HG02852 (cell line): Measurements from ENCODE around the gene CMTM7.

Source experiments
- ATAC-seq: cut with Tn5 transposase; IDR thresholded peaks from one replicate; pipeline ENCODE4 v1.9.1; 2021; ENCODE audit warnings: mild to moderate bottlenecking, moderate library complexity; ENCODE audit not compliant: unreplicated experiment

The CMTM7 gene

DNA sequence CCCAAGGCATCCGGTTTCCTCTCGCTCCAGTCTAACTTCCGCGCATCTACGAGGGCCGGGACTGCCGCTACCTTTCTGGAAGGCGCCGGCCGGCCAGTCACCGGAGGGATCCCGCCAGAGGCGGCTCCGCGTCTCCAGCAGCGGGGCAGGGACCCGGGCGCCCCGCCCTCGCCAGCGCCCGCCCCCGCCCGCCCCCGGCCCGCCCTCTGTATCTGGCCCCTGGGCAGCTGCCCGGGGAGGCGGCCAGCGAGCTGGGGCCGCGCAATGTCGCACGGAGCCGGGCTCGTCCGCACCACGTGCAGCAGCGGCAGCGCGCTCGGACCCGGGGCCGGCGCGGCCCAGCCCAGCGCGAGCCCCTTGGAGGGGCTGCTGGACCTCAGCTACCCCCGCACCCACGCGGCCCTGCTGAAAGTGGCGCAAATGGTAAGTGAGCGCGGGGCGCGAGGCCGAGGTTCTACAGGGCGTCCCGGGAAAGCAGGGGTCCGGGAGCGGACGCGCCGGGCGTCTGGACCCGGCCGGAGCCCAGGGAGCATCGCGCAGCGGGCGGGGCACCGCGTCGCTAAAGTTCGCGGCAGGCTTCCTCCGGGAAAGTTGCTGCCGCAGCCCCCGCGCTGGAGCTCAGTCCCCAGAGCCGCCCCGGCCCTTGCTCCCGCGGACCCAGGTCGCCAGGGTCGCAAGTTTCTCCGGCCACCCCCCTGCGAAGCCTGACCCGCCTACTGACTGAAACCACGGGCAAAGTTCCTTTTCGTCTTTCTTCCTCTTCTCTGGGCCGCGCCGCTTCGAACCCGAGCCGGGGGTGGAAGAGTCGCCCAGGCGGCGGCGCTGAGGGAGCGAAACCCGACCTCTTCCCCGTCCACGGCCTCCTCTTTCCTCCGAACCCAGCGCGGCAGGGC, at the start of gene CMTM7:
TSS of gene CMTM7 (plus strand) at position 211 of the 893 bp plus-strand sequence. CDS start at position 265, 54 bp downstream.
- ATAC-seq = peak; percentile 55

DNA sequence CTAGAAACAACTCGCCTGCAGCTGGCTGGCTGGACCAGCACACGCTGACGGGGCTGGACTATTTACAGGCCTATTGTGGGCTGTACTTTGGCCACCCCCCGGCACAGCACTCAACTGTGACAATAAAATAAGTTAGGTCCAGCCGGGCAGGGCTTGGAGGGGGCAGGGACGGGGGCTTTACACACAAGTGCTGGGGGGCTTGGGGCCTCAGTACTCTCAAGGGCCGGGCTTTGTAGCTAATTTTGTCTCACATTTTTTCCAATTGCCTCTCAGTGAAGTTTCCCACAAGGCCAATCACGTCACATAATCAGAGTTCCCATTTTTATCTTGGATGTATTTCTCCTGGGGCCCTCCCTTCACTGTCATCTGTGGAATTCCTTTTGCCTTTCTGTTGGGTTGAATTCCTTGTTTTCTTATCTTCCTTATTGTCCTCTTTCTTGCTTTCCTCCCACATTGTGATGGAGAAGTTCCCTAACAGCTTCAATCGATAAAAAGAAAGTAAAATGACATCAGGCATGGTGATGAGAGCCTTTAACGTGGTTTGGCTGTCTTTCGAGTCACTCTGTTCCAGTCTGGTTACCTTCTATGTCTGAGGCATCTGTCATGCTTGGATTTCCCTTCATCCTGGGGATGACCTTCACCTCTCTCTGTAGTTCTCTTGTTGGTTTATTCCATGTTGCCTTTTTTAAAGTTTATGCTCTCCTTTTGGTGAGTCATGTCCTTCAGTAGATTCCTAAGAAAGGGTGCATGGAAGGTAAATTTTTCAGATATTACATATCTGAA, 44.1 kb upstream of the CMTM7 start:
- ATAC-seq = no peak

DNA sequence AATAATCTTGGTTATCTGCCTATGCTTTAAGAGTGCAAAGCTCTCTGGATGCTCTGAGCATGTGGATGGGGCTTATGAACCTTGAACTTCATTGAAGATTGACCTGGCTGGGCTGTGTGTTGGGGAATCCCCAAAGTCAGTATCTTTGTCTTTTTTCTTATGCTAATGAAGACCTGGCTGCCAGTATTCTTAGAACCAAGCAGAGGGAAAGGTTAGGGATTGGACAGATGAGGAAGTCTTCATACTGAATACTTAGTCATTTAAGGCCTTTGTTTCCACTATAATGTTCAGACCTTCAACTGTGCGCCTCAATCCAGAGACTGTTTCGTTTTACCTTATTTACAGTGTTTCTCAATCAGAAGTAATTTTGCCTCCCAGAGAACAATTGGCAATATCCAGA, 42.5 kb upstream of the CMTM7 start:
- ATAC-seq = no peak

- ATAC-seq = no peak
These were observed 39.1 kb upstream of the CMTM7 start for GRCh38 chr3:32352563-32352962.

GRCh38 chr3:32353351-32353750, 38.3 kb upstream of the CMTM7 start:
- ATAC-seq = no peak

- ATAC-seq = no peak
These were observed 37.3 kb upstream of the CMTM7 start for GRCh38 chr3:32354362-32354778.

DNA sequence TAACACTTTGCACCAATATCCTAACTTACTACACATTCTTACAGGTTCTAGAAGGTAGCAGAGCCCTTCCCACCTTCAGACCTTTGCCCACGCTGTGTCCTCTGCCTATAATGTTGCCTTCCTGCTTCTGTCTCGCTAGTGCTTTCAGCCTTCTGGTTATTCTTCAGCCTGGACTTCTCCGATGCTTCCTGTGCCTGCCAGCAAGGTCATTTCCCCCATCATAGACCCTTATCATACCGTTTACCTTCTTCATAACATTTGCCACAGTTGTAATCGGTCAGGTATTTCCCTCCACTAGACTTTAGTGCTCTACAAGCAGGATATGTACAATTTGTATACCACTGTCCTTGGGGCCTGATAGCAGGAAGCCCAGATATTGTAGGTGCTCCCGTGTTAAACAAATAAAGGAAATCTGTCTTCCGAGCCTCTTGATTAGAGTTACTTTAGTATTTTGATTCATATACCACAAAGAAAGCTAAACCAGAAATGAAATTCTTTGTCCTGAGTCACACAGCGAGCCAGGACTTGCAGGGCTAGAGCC, 35.8 kb upstream of the CMTM7 start:
- no peak for ATAC-seq

- ATAC-seq = no peak
These were observed 31.7 kb upstream of the CMTM7 start for GRCh38 chr3:32359766-32360492.

DNA sequence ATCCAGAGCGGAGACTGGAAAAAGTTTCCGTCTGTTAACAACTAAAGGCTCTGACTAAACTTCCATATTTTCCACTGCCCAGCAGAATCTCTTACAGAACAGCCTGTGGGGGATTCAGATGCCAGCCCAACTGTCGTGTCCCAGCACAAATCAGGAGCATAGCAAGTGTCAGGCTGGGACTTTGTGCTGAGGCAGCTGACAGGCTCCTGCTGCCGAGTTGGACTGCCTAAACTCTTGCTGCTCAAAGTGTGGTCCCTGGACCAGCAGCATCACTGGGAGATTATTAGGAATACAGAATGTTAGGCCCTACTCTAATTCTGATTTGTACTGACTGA, 31.2 kb upstream of the CMTM7 start:
- ATAC-seq = no peak

DNA sequence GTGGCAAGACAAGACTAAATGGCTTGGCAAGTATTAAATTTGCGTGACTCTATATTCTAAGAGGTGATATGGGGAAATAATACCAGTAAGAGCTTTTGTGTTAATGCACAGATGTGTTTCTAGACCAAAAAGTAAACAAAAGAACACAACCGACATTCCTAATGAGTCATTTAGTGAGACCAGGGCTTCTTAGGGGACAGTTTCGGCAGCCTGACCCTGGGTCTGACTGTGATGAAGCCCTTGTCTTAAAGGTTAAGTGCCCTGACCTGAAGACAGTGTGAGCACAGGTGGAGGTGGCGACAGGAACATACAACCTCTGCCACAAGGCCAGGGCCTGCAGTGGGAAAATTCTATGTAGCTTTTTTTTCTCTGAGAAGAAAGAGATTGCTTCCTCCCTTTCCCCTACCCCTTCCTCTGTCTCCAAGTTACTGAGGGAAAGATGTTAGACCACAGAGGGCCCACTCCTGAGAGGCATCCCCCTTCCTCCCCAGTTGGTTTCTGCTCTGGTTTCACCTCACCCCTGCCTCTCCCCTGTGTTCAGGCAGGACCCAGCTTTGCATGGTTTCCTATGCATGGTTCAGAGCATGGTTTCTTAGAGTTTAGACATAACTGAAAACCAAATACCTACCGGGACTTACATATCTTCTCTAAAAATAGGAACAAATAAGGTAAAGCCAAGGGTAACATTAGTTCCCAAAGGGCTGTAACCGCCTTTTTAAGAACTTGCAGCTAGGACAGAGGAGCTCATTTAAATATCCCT, 24.8 kb upstream of the CMTM7 start:
- ATAC-seq = peak; percentile 71

- no peak for ATAC-seq
These were observed 24.2 kb upstream of the CMTM7 start for GRCh38 chr3:32367442-32367841.

GRCh38 chr3:32371461-32372212, 20.0 kb upstream of the CMTM7 start:
- ATAC-seq = peak; percentile 42

GRCh38 chr3:32372213-32372490, 19.5 kb upstream of the CMTM7 start:
- ATAC-seq = no peak

- no peak for ATAC-seq
These were observed 18.4 kb upstream of the CMTM7 start for GRCh38 chr3:32373276-32373675.

GRCh38 chr3:32373844-32374243, 17.8 kb upstream of the CMTM7 start:
- no peak for ATAC-seq

GRCh38 chr3:32374788-32375595, 16.7 kb upstream of the CMTM7 start:
- peak; percentile 45 for ATAC-seq

GRCh38 chr3:32375596-32375930, 16.1 kb upstream of the CMTM7 start:
- ATAC-seq = no peak

DNA sequence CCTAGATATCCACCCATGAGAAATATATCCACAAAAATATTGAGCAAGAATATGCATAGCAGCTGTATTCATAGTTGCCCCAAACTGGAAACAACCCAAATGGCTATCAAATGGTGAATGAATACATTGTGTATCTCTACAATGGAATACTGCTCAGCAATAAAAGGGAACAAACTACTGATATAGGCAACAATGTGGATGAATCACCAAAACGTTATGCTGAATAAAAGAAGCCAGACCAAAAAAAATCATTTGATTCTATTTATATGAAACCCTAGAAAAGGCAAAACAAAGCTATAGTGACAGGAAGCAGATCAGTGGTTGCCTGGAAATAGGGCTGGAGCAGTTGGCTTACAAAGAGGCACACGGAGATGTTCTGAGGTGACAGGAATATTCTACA, 15.5 kb upstream of the CMTM7 start:
- ATAC-seq = no peak

- ATAC-seq = no peak
These were observed 11.7 kb upstream of the CMTM7 start for GRCh38 chr3:32379831-32380500.
